K562 (cell line): Measurements from ENCODE around the gene ZNF83. TPM values are rescaled to one million over a fixed set of nuclear protein-coding genes. Genes with fewer than 3 reads are reported as not detected.
"Not testable (repeated sequence)": the region's sequence is repeated elsewhere in the genome, so short reads cannot be mapped to it uniquely, and the experiment has no call there.

Experiments
- ATAC-seq: fragments of 200-7000 bp; cut with Tn5 transposase; 3 replicates; pipeline ENCODE4 v1.9.1; 2020; ENCODE audit warnings: moderate library complexity
- BruUV-seq: library from RNA; stranded (reverse); fragments of 400-500 nt; replicated peaks from 2 replicates; lab custom pipeline; 2021; lab: Mats Ljungman, UMichigan
- CTCF ChIA-PET: fragments of 300-600 bp; formaldehyde crosslinking; extraction: SDS; loops from one replicate; lab custom pipeline; 2021; ENCODE audit warnings: low intra/inter-chr PET ratio; lab: Yijun Ruan, JAX
- POLR2A ChIA-PET: fragments of 300-600, 350-650 bp; sonication (Branson Sonifier 250); formaldehyde crosslinking; extraction: SDS; loops from one replicate; lab custom pipeline; 2021; ENCODE audit warnings: antibody characterized with exemption, inconsistent platforms; lab: Yijun Ruan, JAX
- DNase-seq, 4 experiments: peaks; one replicate each; pipeline versions ENCODE4 v3.0.0 to v3.0.0-alpha.2; 2011 to 2018; ENCODE audit warnings: low spot score in 3 of 4, mixed read lengths in 3 of 4; ENCODE audit errors: extremely low read depth in 1 of 4
- FAIRE-seq: peaks from 2 replicates; lab custom pipeline; 2011; peaks lifted over from hg19 to GRCh38; lab: Jason Lieb, UNC
- H2AFZ ChIP-seq: 2 replicates; pipeline ENCODE4 v1.6.0; 2011; ENCODE audit warnings: low read depth, low read length, control low read depth, inconsistent platforms
- H3K27ac ChIP-seq: fragments of 200-600 bp; 3 replicates; pipeline ENCODE4 v1.8.0; 2011; ENCODE audit warnings: low read depth, mild to moderate bottlenecking, control low read depth, inconsistent platforms, low read length, moderate library complexity, mixed read lengths; ENCODE audit errors: extremely low read depth
- H3K27me3 ChIP-seq, 2 experiments: fragments of 300-600 bp in 1 of 2; 2 replicates in 1 of 2; 3 replicates in 1 of 2; pipeline versions ENCODE4 v1.6.0 to v1.8.0; 2011; ENCODE audit warnings: inconsistent platforms in 2 of 2, low read length in 2 of 2, mild to moderate bottlenecking in 1 of 2, mixed read lengths in 1 of 2, moderate library complexity in 1 of 2; ENCODE audit not compliant: control insufficient read depth in 2 of 2, insufficient read depth in 2 of 2
- H3K36me3 ChIP-seq: fragments of 300-600 bp; 3 replicates; pipeline ENCODE4 v1.8.0; 2011; ENCODE audit warnings: mild to moderate bottlenecking, low read length, inconsistent platforms; ENCODE audit not compliant: control insufficient read depth, insufficient read depth
- H3K4me1 ChIP-seq, 2 experiments: fragments of 200-600 bp in 1 of 2; replicated peaks in 1 of 2; 2 replicates in 1 of 2; 3 replicates in 1 of 2; pipeline versions ENCODE4 v1.5.1 to v1.8.0; 2011; ENCODE audit warnings: inconsistent platforms in 2 of 2, low read length in 2 of 2, mild to moderate bottlenecking in 1 of 2, mixed read lengths in 1 of 2, moderate library complexity in 1 of 2; ENCODE audit not compliant: control insufficient read depth in 2 of 2, insufficient read depth in 2 of 2
- H3K4me2 ChIP-seq: 2 replicates; pipeline ENCODE4 v1.6.1; 2011; ENCODE audit warnings: low read length, control low read depth, inconsistent platforms, mixed read lengths; ENCODE audit not compliant: insufficient read depth
- H3K4me3 ChIP-seq: fragments of 200-600 bp; sonication (generic), shearing (Covaris generic); 2 replicates; pipeline ENCODE4 v1.5.1; 2016; ENCODE audit warnings: control low read depth, inconsistent platforms
- H3K79me2 ChIP-seq: fragments of 200-600 bp; 3 replicates; pipeline ENCODE4 v1.8.0; 2011; ENCODE audit warnings: low read length, inconsistent platforms; ENCODE audit not compliant: control insufficient read depth, insufficient read depth
- H3K9ac ChIP-seq, 2 experiments: 2 replicates each; pipeline versions ENCODE4 v1.6.0 to v1.6.1; 2011; ENCODE audit warnings: low read depth in 2 of 2, low read length in 2 of 2, control low read depth in 1 of 2, inconsistent platforms in 1 of 2, mild to moderate bottlenecking in 1 of 2, mixed read lengths in 1 of 2; ENCODE audit not compliant: insufficient read depth in 1 of 2
- H3K9me1 ChIP-seq: one replicate; pipeline ENCODE4 v1.6.0; 2011; ENCODE audit warnings: inconsistent platforms, mild to moderate bottlenecking, low read length, moderate library complexity; ENCODE audit not compliant: control insufficient read depth, insufficient read depth
- H3K9me3 ChIP-seq: replicated peaks from 2 replicates; pipeline ENCODE4 v1.5.1; 2011; ENCODE audit warnings: low read depth, low read length, inconsistent platforms; ENCODE audit not compliant: control insufficient read depth, insufficient read depth
- H4K20me1 ChIP-seq: replicated peaks from 2 replicates; pipeline ENCODE4 v1.6.1; 2011; ENCODE audit warnings: low read length, inconsistent platforms, mixed read lengths; ENCODE audit not compliant: control insufficient read depth, insufficient read depth
- SIN3A ChIP-seq, 2 experiments: fragments of 150-350 bp in 1 of 2; IDR thresholded peaks; 2 replicates each; pipeline ENCODE4 v1.6.1; 2011 to 2016; ENCODE audit warnings: borderline replicate concordance in 2 of 2, low read depth in 2 of 2, low read length in 2 of 2, mild to moderate bottlenecking in 2 of 2, moderate library complexity in 2 of 2; ENCODE audit not compliant: control insufficient read depth in 1 of 2
- WGBS: fragments of 100-300 bp; shearing (Covaris generic); methylation state at CpG from one replicate; pipeline ENCODE4 v1.1.6; 2016; ENCODE audit warnings: low coverage, mixed read lengths; ENCODE audit not compliant: insufficient coverage; ENCODE audit errors: missing lambda C conversion rate; 5-methylcytosine and 5-hydroxymethylcytosine counted together
- in situ Hi-C: fragments of 300-500 bp; cut with MboI; formaldehyde crosslinking; loops from 4 replicates; pipeline ENCODE4 v1.15.0; 2018; ENCODE audit warnings: inconsistent platforms, mixed read lengths
- intact Hi-C: fragments of 100-400 bp; cut with micrococcal nuclease; formaldehyde crosslinking; loops from 2 replicates; pipeline ENCODE4 v1.14.2; 2022
- polyA plus RNA-seq, 8 experiments: library from polyadenylated mRNA; depleted of rRNA in 4 of 8; stranded (reverse) in 5 of 8; unstranded in 3 of 8; fragments of >200 nt; fragmentation: Nextera tagmentation in 2 of 8; fragmentation: Illumina TruSeq in 1 of 8; extraction: Ambion mirVana in 2 of 8; extraction: Trizol in 1 of 8; gene quantifications; 2 replicates each; pipeline versions ENCODE4 v1.2.1 to v1.2.3, GENCODE V29; 2011 to 2014; ENCODE audit warnings: inconsistent platforms in 1 of 8, missing spikeins in 1 of 8
- total RNA-seq, 7 experiments: library from RNA; depleted of rRNA in 6 of 7; stranded (reverse); fragments of >200 nt in 6 of 7; fragmentation: Illumina TruSeq in 2 of 7; extraction: Trizol in 2 of 7; gene quantifications; 2 replicates each; pipeline versions ENCODE4 v1.2.1 to v1.2.3, GENCODE V29; 2011 to 2021; ENCODE audit warnings: low replicate concordance in 1 of 7
- TF ChIP-seq, protein P1 (sequence below), 2 experiments: fragments of 450-650 bp; formaldehyde crosslinking in 1 of 2; IDR thresholded peaks; 2 replicates each; pipeline versions ENCODE4 v1.4.0 to v1.6.1; 2014 to 2020; ENCODE audit warnings: mild to moderate bottlenecking in 2 of 2, borderline replicate concordance in 1 of 2, low read depth in 1 of 2
- TF ChIP-seq, protein P2 (sequence below), 2 experiments: IDR thresholded peaks; 2 replicates each; pipeline ENCODE4 v1.6.1; 2012; ENCODE audit warnings: improper control_type of control experiment in 2 of 2, low read depth in 2 of 2, low read length in 2 of 2, borderline replicate concordance in 1 of 2

Gene ZNF83
- total and polyA plus RNA-seq, 9 of the 15 experiments (the other 6 are each of a cell fraction or from before 2014, with no cell fraction given): 18.6 to 74.3 (median 51.9) TPM

DNA sequence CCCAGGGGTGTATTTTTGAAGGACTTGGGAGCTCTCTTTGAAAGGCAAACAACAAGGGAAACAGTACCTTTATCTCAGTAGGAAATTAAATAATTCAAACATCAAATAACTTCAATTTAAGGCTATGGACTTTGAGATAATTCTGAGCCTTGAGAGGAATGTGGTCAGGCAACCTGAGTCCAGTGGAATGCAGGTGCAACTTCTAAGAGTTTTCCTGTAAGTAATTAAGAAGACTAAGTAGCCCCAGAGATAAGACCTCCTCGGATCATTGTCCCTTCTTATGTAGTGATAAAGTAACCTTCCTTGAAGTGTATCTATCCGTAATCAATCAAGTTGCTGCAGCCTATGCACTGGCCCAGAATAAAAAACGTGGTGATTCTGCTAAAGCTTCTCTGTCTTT lies 38.9 kb downstream of the ZNF83 start (continued):
- TF ChIP-seq, protein P1, sequence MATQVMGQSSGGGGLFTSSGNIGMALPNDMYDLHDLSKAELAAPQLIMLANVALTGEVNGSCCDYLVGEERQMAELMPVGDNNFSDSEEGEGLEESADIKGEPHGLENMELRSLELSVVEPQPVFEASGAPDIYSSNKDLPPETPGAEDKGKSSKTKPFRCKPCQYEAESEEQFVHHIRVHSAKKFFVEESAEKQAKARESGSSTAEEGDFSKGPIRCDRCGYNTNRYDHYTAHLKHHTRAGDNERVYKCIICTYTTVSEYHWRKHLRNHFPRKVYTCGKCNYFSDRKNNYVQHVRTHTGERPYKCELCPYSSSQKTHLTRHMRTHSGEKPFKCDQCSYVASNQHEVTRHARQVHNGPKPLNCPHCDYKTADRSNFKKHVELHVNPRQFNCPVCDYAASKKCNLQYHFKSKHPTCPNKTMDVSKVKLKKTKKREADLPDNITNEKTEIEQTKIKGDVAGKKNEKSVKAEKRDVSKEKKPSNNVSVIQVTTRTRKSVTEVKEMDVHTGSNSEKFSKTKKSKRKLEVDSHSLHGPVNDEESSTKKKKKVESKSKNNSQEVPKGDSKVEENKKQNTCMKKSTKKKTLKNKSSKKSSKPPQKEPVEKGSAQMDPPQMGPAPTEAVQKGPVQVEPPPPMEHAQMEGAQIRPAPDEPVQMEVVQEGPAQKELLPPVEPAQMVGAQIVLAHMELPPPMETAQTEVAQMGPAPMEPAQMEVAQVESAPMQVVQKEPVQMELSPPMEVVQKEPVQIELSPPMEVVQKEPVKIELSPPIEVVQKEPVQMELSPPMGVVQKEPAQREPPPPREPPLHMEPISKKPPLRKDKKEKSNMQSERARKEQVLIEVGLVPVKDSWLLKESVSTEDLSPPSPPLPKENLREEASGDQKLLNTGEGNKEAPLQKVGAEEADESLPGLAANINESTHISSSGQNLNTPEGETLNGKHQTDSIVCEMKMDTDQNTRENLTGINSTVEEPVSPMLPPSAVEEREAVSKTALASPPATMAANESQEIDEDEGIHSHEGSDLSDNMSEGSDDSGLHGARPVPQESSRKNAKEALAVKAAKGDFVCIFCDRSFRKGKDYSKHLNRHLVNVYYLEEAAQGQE (IDR thresholded peaks at IDR 0.05; ENCODE audit: borderline replicate concordance): no peak
- TF ChIP-seq, protein P1 (CRISPR knock-in tag; IDR thresholded peaks at IDR 0.05; ENCODE audit: low read depth): no peak
- TF ChIP-seq SIN3A (IDR thresholded peaks at IDR 0.05; ENCODE audit: borderline replicate concordance in 2 of 2, control insufficient read depth in 1 of 2, low read depth in 2 of 2, low read length in 2 of 2): no peak
- TF ChIP-seq, protein P2, sequence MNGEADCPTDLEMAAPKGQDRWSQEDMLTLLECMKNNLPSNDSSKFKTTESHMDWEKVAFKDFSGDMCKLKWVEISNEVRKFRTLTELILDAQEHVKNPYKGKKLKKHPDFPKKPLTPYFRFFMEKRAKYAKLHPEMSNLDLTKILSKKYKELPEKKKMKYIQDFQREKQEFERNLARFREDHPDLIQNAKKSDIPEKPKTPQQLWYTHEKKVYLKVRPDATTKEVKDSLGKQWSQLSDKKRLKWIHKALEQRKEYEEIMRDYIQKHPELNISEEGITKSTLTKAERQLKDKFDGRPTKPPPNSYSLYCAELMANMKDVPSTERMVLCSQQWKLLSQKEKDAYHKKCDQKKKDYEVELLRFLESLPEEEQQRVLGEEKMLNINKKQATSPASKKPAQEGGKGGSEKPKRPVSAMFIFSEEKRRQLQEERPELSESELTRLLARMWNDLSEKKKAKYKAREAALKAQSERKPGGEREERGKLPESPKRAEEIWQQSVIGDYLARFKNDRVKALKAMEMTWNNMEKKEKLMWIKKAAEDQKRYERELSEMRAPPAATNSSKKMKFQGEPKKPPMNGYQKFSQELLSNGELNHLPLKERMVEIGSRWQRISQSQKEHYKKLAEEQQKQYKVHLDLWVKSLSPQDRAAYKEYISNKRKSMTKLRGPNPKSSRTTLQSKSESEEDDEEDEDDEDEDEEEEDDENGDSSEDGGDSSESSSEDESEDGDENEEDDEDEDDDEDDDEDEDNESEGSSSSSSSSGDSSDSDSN (IDR thresholded peaks at IDR 0.05; ENCODE audit: borderline replicate concordance in 1 of 2, low read depth in 2 of 2, low read length in 2 of 2): no peak

DNA sequence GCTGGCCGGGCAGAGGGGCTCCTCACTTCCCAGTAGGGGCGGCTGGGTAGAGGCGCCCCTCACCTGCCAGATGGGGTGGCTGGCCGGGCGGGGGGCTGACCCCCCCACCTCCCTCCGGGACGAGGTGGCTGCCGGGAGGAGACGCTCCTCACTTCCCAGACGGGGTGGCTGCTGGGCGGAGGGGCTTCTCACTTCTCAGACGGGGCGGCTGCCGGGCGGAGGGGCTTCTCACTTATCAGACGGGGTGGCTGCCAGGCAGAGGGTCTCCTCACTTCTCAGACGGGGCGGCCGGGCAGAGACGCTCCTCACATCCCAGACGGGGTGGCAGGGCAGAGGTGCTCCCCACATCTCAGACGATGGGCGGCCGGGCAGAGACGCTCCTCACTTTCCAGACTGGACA lies 44.7 kb downstream of the ZNF83 start:
- H2AFZ ChIP-seq, H4K20me1 ChIP-seq, H3K9ac ChIP-seq, CTCF ChIA-PET, H3K27ac ChIP-seq, H3K27me3 ChIP-seq, POLR2A ChIA-PET, in situ Hi-C loops, H3K4me2 ChIP-seq, BruUV-seq, H3K4me1 ChIP-seq, ATAC-seq, H3K4me3 ChIP-seq, H3K9me1 ChIP-seq, intact Hi-C loops, H3K79me2 ChIP-seq, H3K9me3 ChIP-seq, FAIRE-seq, DNase-seq: not testable (repeated sequence)
- WGBS: 93% methylated on average over 18 of the region's 25 CpGs
- peaks cover 26% of the 10 kb centered on the region for H3K36me3 ChIP-seq
